H1 (cell line): ENCODE results near the gene NPC1L1. TPM values are rescaled to one million over a fixed set of nuclear protein-coding genes. Genes with fewer than 3 reads are reported as not detected.

ENCODE experiments used
- CTCF ChIA-PET: fragments of 300-600 bp; sonication (Branson Sonifier 250); formaldehyde crosslinking; loops from one replicate; lab custom pipeline; 2021; ENCODE audit not compliant: partially characterized antibody; lab: Charles Lee
- POLR2A ChIA-PET: fragments of 300-600 bp; sonication (Branson Sonifier 250); formaldehyde crosslinking; loops from one replicate; lab custom pipeline; 2021; ENCODE audit warnings: inconsistent platforms; ENCODE audit not compliant: partially characterized antibody; lab: Charles Lee
- DNase-seq, 2 experiments: peaks; one replicate each; pipeline versions ENCODE4 v3.0.0 to v3.0.0-alpha.2; 2010 to 2022; ENCODE audit warnings: low spot score in 2 of 2, low read depth in 1 of 2, mixed read lengths in 1 of 2
- FAIRE-seq: peaks from 2 replicates; lab custom pipeline; 2011; peaks lifted over from hg19 to GRCh38; lab: Jason Lieb, UNC
- H2AFZ ChIP-seq: 2 replicates; pipeline ENCODE4 v1.8.1; 2012; ENCODE audit warnings: low read length, inconsistent platforms
- H2AK5ac ChIP-seq: 2 replicates; pipeline ENCODE4 v1.6.1; 2013; ENCODE audit warnings: low read depth, low read length
- H2BK120ac ChIP-seq: replicated peaks from 2 replicates; pipeline ENCODE3; 2013; ENCODE audit warnings: low read depth, low read length, inconsistent platforms
- H2BK12ac ChIP-seq: 2 replicates; pipeline ENCODE4 v1.6.1; 2013; ENCODE audit warnings: low read depth, low read length
- H2BK15ac ChIP-seq: 2 replicates; pipeline ENCODE4 v1.6.1; 2013; ENCODE audit warnings: low read length
- H2BK20ac ChIP-seq: 2 replicates; pipeline ENCODE4 v1.6.1; 2013; ENCODE audit warnings: low read length
- H2BK5ac ChIP-seq: 2 replicates; pipeline ENCODE4 v1.6.1; 2013; ENCODE audit warnings: low read depth, low read length
- H3K14ac ChIP-seq: 2 replicates; pipeline ENCODE4 v1.6.1; 2013; ENCODE audit warnings: inconsistent platforms; ENCODE audit not compliant: insufficient read length
- H3K18ac ChIP-seq: 2 replicates; pipeline ENCODE4 v1.6.1; 2013; ENCODE audit warnings: low read length; ENCODE audit errors: extremely low read depth
- H3K23ac ChIP-seq: 2 replicates; pipeline ENCODE4 v1.6.1; 2013; ENCODE audit warnings: inconsistent platforms; ENCODE audit not compliant: insufficient read length
- H3K23me2 ChIP-seq: 2 replicates; pipeline ENCODE4 v1.6.1; 2013; ENCODE audit warnings: low read depth, low read length
- H3K27ac ChIP-seq: 2 replicates; pipeline ENCODE4 v1.6.1; 2011; ENCODE audit warnings: low read depth, low read length, inconsistent platforms
- H3K27me3 ChIP-seq, 4 experiments: replicated peaks in 1 of 4; 1 replicate in 1 of 4; 2 replicates in 3 of 4; pipeline versions ENCODE4 v1.6.1 to v1.8.1; 2011 to 2013; ENCODE audit warnings: low read length in 3 of 4, mild to moderate bottlenecking in 3 of 4, inconsistent platforms in 2 of 4, mixed read lengths in 2 of 4, moderate library complexity in 1 of 4; ENCODE audit not compliant: control insufficient read depth in 3 of 4, insufficient read depth in 3 of 4; ENCODE audit errors: extremely low read depth in 1 of 4
- H3K36me3 ChIP-seq, 4 experiments: 2 replicates each; pipeline versions ENCODE4 v1.6.1 to v1.8.1; 2011 to 2013; ENCODE audit warnings: mild to moderate bottlenecking in 4 of 4, low read length in 3 of 4, moderate library complexity in 2 of 4, control low read depth in 1 of 4, inconsistent platforms in 1 of 4; ENCODE audit not compliant: insufficient read depth in 4 of 4, control insufficient read depth in 2 of 4
- H3K4ac ChIP-seq: replicated peaks from 2 replicates; pipeline ENCODE3; 2013; ENCODE audit warnings: low read length, low read depth, mixed read lengths, inconsistent platforms; ENCODE audit not compliant: insufficient read length
- H3K4me1 ChIP-seq, 4 experiments: replicated peaks in 1 of 4; 1 replicate in 1 of 4; 2 replicates in 3 of 4; pipeline versions ENCODE4 v1.6.1 to v1.8.1; 2011 to 2013; ENCODE audit warnings: low read length in 3 of 4, inconsistent platforms in 2 of 4, mixed read lengths in 1 of 4; ENCODE audit not compliant: insufficient read depth in 4 of 4, control insufficient read depth in 3 of 4
- H3K4me2 ChIP-seq, 2 experiments: 2 replicates each; pipeline versions ENCODE4 v1.6.1 to v1.8.1; 2011 to 2013; ENCODE audit warnings: low read depth in 2 of 2, low read length in 2 of 2, control low read depth in 1 of 2, inconsistent platforms in 1 of 2, mild to moderate bottlenecking in 1 of 2; ENCODE audit not compliant: insufficient read depth in 1 of 2
- H3K4me3 ChIP-seq, 4 experiments: fragments of 200-600, 300-600 bp in 1 of 4; sonication (generic), shearing (Covaris generic), sonication (Bioruptor Twin) in 1 of 4; 2 replicates each; pipeline versions ENCODE4 v1.5.1 to v1.8.1; 2011 to 2016; ENCODE audit warnings: low read length in 4 of 4, low read depth in 3 of 4, control low read depth in 2 of 4, inconsistent platforms in 2 of 4, mild to moderate bottlenecking in 2 of 4, mixed read lengths in 1 of 4, moderate library complexity in 1 of 4; ENCODE audit not compliant: insufficient read depth in 2 of 4; ENCODE audit errors: extremely low read depth in 1 of 4
- H3K56ac ChIP-seq: replicated peaks from 2 replicates; pipeline ENCODE3; 2013; ENCODE audit warnings: low read depth, mild to moderate bottlenecking, mixed read lengths, low read length, inconsistent platforms; ENCODE audit not compliant: insufficient read length
- H3K79me1 ChIP-seq: 2 replicates; pipeline ENCODE4 v1.6.1; 2013; ENCODE audit warnings: low read depth, low read length, control low read depth
- H3K79me2 ChIP-seq, 2 experiments: 2 replicates each; pipeline versions ENCODE4 v1.6.1 to v1.8.1; 2012 to 2013; ENCODE audit warnings: low read length in 2 of 2, mild to moderate bottlenecking in 2 of 2, inconsistent platforms in 1 of 2; ENCODE audit not compliant: insufficient read depth in 2 of 2, control insufficient read depth in 1 of 2
- H3K9ac ChIP-seq, 4 experiments: replicated peaks in 1 of 4; 1 replicate in 1 of 4; 2 replicates in 3 of 4; pipeline versions ENCODE4 v1.6.1 to v1.8.1; 2011 to 2013; ENCODE audit warnings: low read depth in 3 of 4, low read length in 3 of 4, control low read depth in 2 of 4, mild to moderate bottlenecking in 2 of 4, moderate library complexity in 2 of 4, inconsistent platforms in 1 of 4; ENCODE audit errors: extremely low read depth in 1 of 4
- H3K9me3 ChIP-seq, 2 experiments: 2 replicates each; pipeline versions ENCODE4 v1.6.1 to v1.8.1; 2012 to 2013; ENCODE audit warnings: mild to moderate bottlenecking in 2 of 2, moderate library complexity in 2 of 2, control low read depth in 1 of 2, inconsistent platforms in 1 of 2, low read depth in 1 of 2, low read length in 1 of 2, mixed read lengths in 1 of 2; ENCODE audit not compliant: insufficient read depth in 2 of 2
- H4K20me1 ChIP-seq, 2 experiments: replicated peaks in 1 of 2; 2 replicates each; pipeline versions ENCODE3 to v1.8.1; 2011 to 2013; ENCODE audit warnings: inconsistent platforms in 2 of 2, low read length in 2 of 2, mild to moderate bottlenecking in 1 of 2; ENCODE audit not compliant: insufficient read depth in 2 of 2, control insufficient read depth in 1 of 2
- H4K5ac ChIP-seq: 2 replicates; pipeline ENCODE4 v1.6.1; 2013; ENCODE audit warnings: low read length, low read depth, mixed read lengths, inconsistent platforms; ENCODE audit not compliant: insufficient read length
- H4K8ac ChIP-seq: 2 replicates; pipeline ENCODE4 v1.8.0; 2013; ENCODE audit warnings: mild to moderate bottlenecking, moderate library complexity, low read length, inconsistent platforms; ENCODE audit not compliant: insufficient read depth; ENCODE audit errors: extremely low read depth
- H4K91ac ChIP-seq: replicated peaks from 2 replicates; pipeline ENCODE3; 2013; ENCODE audit warnings: low read length, mixed read lengths, inconsistent platforms; ENCODE audit not compliant: insufficient read length
- CHD1 ChIP-seq: IDR thresholded peaks from 2 replicates; pipeline ENCODE4 v1.6.1; 2012; ENCODE audit warnings: low read depth, low read length, improper control_type of control experiment
- EGR1 ChIP-seq: IDR thresholded peaks from 2 replicates; pipeline ENCODE4 v1.6.1; 2011; ENCODE audit warnings: low read depth, low read length, borderline replicate concordance
- EZH2 ChIP-seq: fragments of 200-600 bp; sonication (generic); IDR thresholded peaks from 2 replicates; pipeline ENCODE4 v1.7.1; 2012; ENCODE audit warnings: low read depth, mild to moderate bottlenecking, moderate library complexity, low read length, inconsistent platforms; ENCODE audit not compliant: severe bottlenecking
- HDAC2 ChIP-seq, 2 experiments: fragments of 300-600 bp in 1 of 2; sonication (generic) in 1 of 2; IDR thresholded peaks; 2 replicates each; pipeline ENCODE4 v1.6.1; 2011 to 2012; ENCODE audit warnings: low read depth in 2 of 2, low read length in 2 of 2, mild to moderate bottlenecking in 2 of 2, moderate library complexity in 2 of 2, borderline replicate concordance in 1 of 2, inconsistent platforms in 1 of 2
- JUN ChIP-seq: IDR thresholded peaks from 2 replicates; pipeline ENCODE4 v1.6.1; 2011; ENCODE audit warnings: low read depth, mild to moderate bottlenecking, improper control_type of control experiment, low read length
- RAD21 ChIP-seq, 2 experiments: IDR thresholded peaks in 1 of 2; conservative IDR thresholded peaks in 1 of 2; 2 replicates each; pipeline ENCODE4 v1.6.1; 2011; ENCODE audit warnings: low read depth in 2 of 2, low read length in 2 of 2, improper control_type of control experiment in 1 of 2, inconsistent platforms in 1 of 2, mild to moderate bottlenecking in 1 of 2, moderate library complexity in 1 of 2
- RFX5 ChIP-seq: IDR thresholded peaks from 2 replicates; pipeline ENCODE4 v1.6.1; 2011; ENCODE audit warnings: low read depth, low read length, improper control_type of control experiment, borderline replicate concordance
- SAP30 ChIP-seq: fragments of 300-600 bp; sonication (generic); IDR thresholded peaks from 2 replicates; pipeline ENCODE4 v1.7.1; 2012; ENCODE audit warnings: low read length, moderate library complexity, mild to moderate bottlenecking, inconsistent platforms; ENCODE audit not compliant: insufficient read depth, insufficient replicate concordance
- SIN3A ChIP-seq, 2 experiments: IDR thresholded peaks in 1 of 2; conservative IDR thresholded peaks in 1 of 2; 2 replicates each; pipeline ENCODE4 v1.6.1; 2011 to 2012; ENCODE audit warnings: low read length in 2 of 2, improper control_type of control experiment in 1 of 2, low read depth in 1 of 2, mild to moderate bottlenecking in 1 of 2
- SIRT6 ChIP-seq: IDR thresholded peaks from one replicate; pipeline ENCODE4 v1.7.1; 2012; ENCODE audit warnings: low read length, inconsistent platforms
- SIX5 ChIP-seq: IDR thresholded peaks from 2 replicates; pipeline ENCODE4 v1.6.1; 2011; ENCODE audit warnings: mild to moderate bottlenecking, low read depth, low read length
- TEAD4 ChIP-seq: IDR thresholded peaks from 2 replicates; pipeline ENCODE4 v1.6.1; 2012; ENCODE audit warnings: low read depth, low read length, inconsistent platforms, mixed read lengths
- WGBS, 2 experiments: shearing (Covaris generic) in 1 of 2; methylation state at CpG; one replicate each; pipeline versions ENCODE4 v1.1.6 to v1.1.7; 2013 to 2015; ENCODE audit warnings: low lambda C conversion rate in 2 of 2, mixed read lengths in 2 of 2, inconsistent platforms in 1 of 2, low coverage in 1 of 2, missing lambda C conversion rate in 1 of 2; ENCODE audit not compliant: insufficient replicate concordance in 2 of 2, insufficient coverage in 1 of 2, insufficient read length in 1 of 2; ENCODE audit errors: extremely low coverage in 1 of 2, missing lambda C conversion rate in 1 of 2; 5-methylcytosine and 5-hydroxymethylcytosine counted together
- polyA plus RNA-seq, 7 experiments: library from polyadenylated mRNA; depleted of rRNA in 3 of 7; stranded (reverse) in 5 of 7; unstranded in 2 of 7; fragments of >200 nt in 5 of 7; fragments of 200-250 nt in 2 of 7; gene quantifications; 1 replicate in 5 of 7; 2 replicates in 1 of 7; 4 replicates in 1 of 7; pipeline versions ENCODE4 v1.2.1 to v1.2.3, GENCODE V29; 2011 to 2013; ENCODE audit warnings: missing spikeins in 2 of 7, mixed read lengths in 2 of 7
- total RNA-seq: library from RNA; stranded (reverse); fragmentation: NEBNext Ultra II Directional; extraction: Animal tissue kit (Norgen Biotek cat#: 25700); gene quantifications from 2 replicates; pipeline ENCODE4 v1.2.1, GENCODE V29; 2021
- TF ChIP-seq, protein P1 (sequence below): IDR thresholded peaks from 2 replicates; pipeline ENCODE4 v1.6.1; 2011; ENCODE audit warnings: low read depth, mild to moderate bottlenecking, low read length; ENCODE audit not compliant: insufficient read depth

The NPC1L1 gene
- total and polyA plus RNA-seq, 2 of the 8 experiments (the other 6 are each of a cell fraction or from before 2014, with no cell fraction given), result 0.06 to 0.21 TPM

DNA sequence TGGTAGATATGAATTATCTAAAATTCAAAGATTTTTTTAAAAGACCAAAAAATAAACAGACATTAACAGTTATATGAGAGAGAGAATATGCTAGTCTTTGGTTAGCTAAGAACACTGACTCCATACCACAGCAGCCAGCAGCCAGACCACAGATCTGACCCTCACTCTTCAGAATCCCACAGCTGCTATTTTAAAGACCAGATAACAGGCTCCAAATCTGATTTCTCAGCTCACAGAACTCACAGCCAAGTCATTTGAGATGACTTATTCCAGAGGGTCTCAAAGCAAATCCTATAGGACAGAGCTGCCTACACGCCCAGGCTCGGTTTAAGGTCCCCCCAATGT lies 71.0 kb downstream of the NPC1L1 start:
- Histone ChIP-seq H4K91ac (no peak overlapping the region), H3K4me1 (no peaks in the 10 kb centered on the region), H3K79me1 (peaks cover 12% of the 10 kb centered on the region; the same call in 1 of the 2 replicates), H3K36me3 (peaks cover 0 to 23% (median 12%) of the 10 kb centered on the region in 4 experiments; a peak in 6 of 8 replicates), H3K79me2 (peaks cover 0 to 65% of the 10 kb centered on the region in 2 experiments; a peak in 2 of 4 replicates), H4K5ac (no peak overlapping the region), H4K8ac (no peak overlapping the region), H2BK12ac (no peak overlapping the region), H2BK120ac (no peak overlapping the region), H3K4me2 (no peak overlapping the region), H2BK5ac (no peak overlapping the region), H3K9me3 (no peaks in the 10 kb centered on the region), H3K4me3 (no peak overlapping the region), H3K4ac (no peak overlapping the region), H4K20me1 (peaks cover 3 to 10% of the 10 kb centered on the region in 2 experiments), H3K18ac (no peak overlapping the region), H3K56ac (no peak overlapping the region), H2BK15ac (no peak overlapping the region), H2AK5ac (no peak overlapping the region), H3K23ac (no peak overlapping the region), H3K14ac (no peak overlapping the region), H2BK20ac (no peak overlapping the region), H3K23me2 (no peaks in the 10 kb centered on the region), H3K27ac (no peak overlapping the region), H3K9ac (no peak overlapping the region), H3K27me3 (no peaks in the 10 kb centered on the region), H2AFZ (no peak overlapping the region)
- ChIA-PET POLR2A (interaction anchor here (0.6 to 1.2 kb wide), 3 partner anchors 11 to 98 kb away, joined by 3 read pairs; no protein-coding TSS in a partner anchor), CTCF (interaction anchor here (1.0 to 1.2 kb wide), 2 partner anchors 95 to 123 kb away, joined by 3 to 4 read pairs; no protein-coding TSS in a partner anchor)
- no peak for FAIRE-seq
- WGBS, 2 experiments, result 92% methylated on average over 2 of the region's 2 CpGs; no CpG with 5 or more reads in 1 of the 2 experiments
- TF ChIP-seq SIRT6 (no peak), EZH2 (no peak), SIN3A (conservative IDR thresholded peaks at IDR 0.05 in 1 of 2, IDR thresholded peaks at IDR 0.05 in 1 of 2; ENCODE audit: low read depth in 1 of 2, low read length in 2 of 2) (no peak), CHD1 (no peak), HDAC2 (IDR thresholded peaks at IDR 0.05; ENCODE audit: borderline replicate concordance in 1 of 2, low read depth in 2 of 2, low read length in 2 of 2) (no peak), RAD21 (IDR thresholded peaks at IDR 0.05 in 1 of 2, conservative IDR thresholded peaks at IDR 0.05 in 1 of 2; ENCODE audit: low read depth in 2 of 2, low read length in 2 of 2) (no peak), SIX5 (no peak), SAP30 (no peak), TEAD4 (no peak), RFX5 (no peak), EGR1 (no peak), JUN (no peak)
- TF ChIP-seq, protein P1, sequence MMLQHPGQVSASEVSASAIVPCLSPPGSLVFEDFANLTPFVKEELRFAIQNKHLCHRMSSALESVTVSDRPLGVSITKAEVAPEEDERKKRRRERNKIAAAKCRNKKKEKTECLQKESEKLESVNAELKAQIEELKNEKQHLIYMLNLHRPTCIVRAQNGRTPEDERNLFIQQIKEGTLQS, result no peak
- DNase-seq, result no peak
